HepG2 (cell line): ENCODE measurements around the gene CHST14. TPM values are rescaled to one million over a fixed set of nuclear protein-coding genes. Genes with fewer than 3 reads are reported as not detected.
A peak's percentile ranks its signal among the peaks of the same experiment; 100 is the strongest.

ENCODE experiments used
- BRD4 ChIP-seq: sonication (generic); formaldehyde crosslinking; IDR thresholded peaks from 2 replicates; pipeline ENCODE4 v1.4.0; 2020; ENCODE audit warnings: missing genetic modification reagents
- DPF2 ChIP-seq: sonication (generic); formaldehyde crosslinking; IDR thresholded peaks from 2 replicates; pipeline ENCODE4 v1.4.0; 2020; ENCODE audit warnings: mild to moderate bottlenecking, low read depth, missing genetic modification reagents, borderline replicate concordance
- DR1 ChIP-seq: sonication (generic); formaldehyde crosslinking; IDR thresholded peaks from 2 replicates; pipeline ENCODE4 v1.8.0; 2021; ENCODE audit warnings: mild to moderate bottlenecking, missing genetic modification reagents, inconsistent platforms
- ELF4 ChIP-seq: sonication (generic); formaldehyde crosslinking; IDR thresholded peaks from 2 replicates; pipeline ENCODE4 v1.5.0; 2020; ENCODE audit warnings: missing genetic modification reagents, mild to moderate bottlenecking, moderate library complexity, borderline replicate concordance
- HNRNPLL ChIP-seq: fragments of 200-400 bp; formaldehyde crosslinking; IDR thresholded peaks from 2 replicates; pipeline ENCODE4 v1.6.1; 2017; ENCODE audit warnings: mild to moderate bottlenecking, low read depth, low read length; ENCODE audit not compliant: poor library complexity, severe bottlenecking
- HOXA7 ChIP-seq: sonication (generic); formaldehyde crosslinking; IDR thresholded peaks from 2 replicates; pipeline ENCODE4 v1.8.1; 2022; ENCODE audit warnings: mild to moderate bottlenecking, missing genetic modification reagents, moderate library complexity
- KLF9 ChIP-seq: IDR thresholded peaks from 2 replicates; pipeline ENCODE4 v1.6.1; 2016; ENCODE audit warnings: low read depth
- MAFF ChIP-seq: IDR thresholded peaks from 2 replicates; pipeline ENCODE4 v1.6.1; 2011; ENCODE audit warnings: low read depth, low read length, improper control_type of control experiment
- MEIS2 ChIP-seq: sonication (generic); formaldehyde crosslinking; IDR thresholded peaks from 2 replicates; pipeline ENCODE4 v1.9.0; 2021; ENCODE audit warnings: mild to moderate bottlenecking, missing genetic modification reagents
- PAF1 ChIP-seq: IDR thresholded peaks from 2 replicates; pipeline ENCODE4 v1.6.1; 2016; ENCODE audit warnings: missing genetic modification reagents, missing compliant biosample characterization
- RAD21 ChIP-seq: fragments of 450-650 bp; formaldehyde crosslinking; IDR thresholded peaks from 2 replicates; pipeline ENCODE4 v1.5.0; 2020; ENCODE audit warnings: mild to moderate bottlenecking
- TAF1 ChIP-seq: sonication (generic); formaldehyde crosslinking; IDR thresholded peaks from 2 replicates; pipeline ENCODE4 v1.4.0; 2020; ENCODE audit warnings: missing genetic modification reagents
- THAP9 ChIP-seq: sonication (generic); formaldehyde crosslinking; IDR thresholded peaks from 2 replicates; pipeline ENCODE4; 2020; ENCODE audit warnings: missing genetic modification reagents, mild to moderate bottlenecking, borderline replicate concordance
- ZBTB38 ChIP-seq: sonication (generic); formaldehyde crosslinking; IDR thresholded peaks from 2 replicates; pipeline ENCODE4 v1.5.1; 2020; ENCODE audit warnings: mild to moderate bottlenecking, missing genetic modification reagents
- ZBTB42 ChIP-seq: sonication (generic); formaldehyde crosslinking; IDR thresholded peaks from 2 replicates; pipeline ENCODE4 v1.5.0; 2020; ENCODE audit warnings: mild to moderate bottlenecking, missing genetic modification reagents
- ZFP91 ChIP-seq: sonication (generic); formaldehyde crosslinking; IDR thresholded peaks from 2 replicates; pipeline ENCODE4 v1.9.0; 2022; ENCODE audit warnings: missing genetic modification reagents, mild to moderate bottlenecking, borderline replicate concordance
- ZNF235 ChIP-seq: sonication (generic); formaldehyde crosslinking; IDR thresholded peaks from 2 replicates; pipeline ENCODE4 v1.8.1; 2023; ENCODE audit warnings: mild to moderate bottlenecking, missing genetic modification reagents, borderline replicate concordance
- ZNF326 ChIP-seq: sonication (generic); formaldehyde crosslinking; IDR thresholded peaks from 2 replicates; pipeline ENCODE4 v1.4.0; 2020; ENCODE audit warnings: missing genetic modification reagents, borderline replicate concordance
- ZNF513 ChIP-seq: sonication (generic); formaldehyde crosslinking; conservative IDR thresholded peaks from 2 replicates; pipeline ENCODE4 v1.5.0; 2020; ENCODE audit warnings: missing genetic modification reagents
- ZNF563 ChIP-seq: sonication (generic); formaldehyde crosslinking; IDR thresholded peaks from 2 replicates; pipeline ENCODE4 v1.8.0; 2022; ENCODE audit warnings: mild to moderate bottlenecking, moderate library complexity, missing genetic modification reagents
- ZNF605 ChIP-seq: sonication (generic); formaldehyde crosslinking; IDR thresholded peaks from 2 replicates; pipeline ENCODE4 v1.8.0; 2022; ENCODE audit warnings: mild to moderate bottlenecking, missing genetic modification reagents
- ZNF766 ChIP-seq: sonication (generic); formaldehyde crosslinking; IDR thresholded peaks from 2 replicates; pipeline ENCODE4 v1.5.0; 2020; ENCODE audit warnings: missing genetic modification reagents, borderline replicate concordance
- ZSCAN5A ChIP-seq: sonication (generic); formaldehyde crosslinking; IDR thresholded peaks from 2 replicates; pipeline ENCODE4 v1.8.0; 2022; ENCODE audit warnings: mild to moderate bottlenecking, missing genetic modification reagents, borderline replicate concordance
- polyA plus RNA-seq, 8 experiments: library from polyadenylated mRNA; depleted of rRNA in 3 of 8; stranded (reverse) in 7 of 8; unstranded in 1 of 8; fragments of >200 nt; fragmentation: Illumina TruSeq in 4 of 8; extraction: Trizol in 4 of 8; gene quantifications; 2 replicates each; pipeline versions ENCODE4 v1.2.1 to v1.2.3, GENCODE V29; 2011 to 2016; ENCODE audit warnings: low read depth in 4 of 8, missing spikeins in 1 of 8, mixed read lengths in 1 of 8; ENCODE audit not compliant: insufficient read depth in 1 of 8
- total RNA-seq, 5 experiments: library from RNA; depleted of rRNA; stranded (reverse); fragments of >200 nt; fragmentation: Illumina TruSeq; extraction: Trizol; gene quantifications; 2 replicates each; pipeline ENCODE4 v1.2.3, GENCODE V29; 2016; ENCODE audit warnings: low read depth in 1 of 5

Gene CHST14
- total and polyA plus RNA-seq, 2 of the 13 experiments (the other 11 are each of a cell fraction or from before 2014, with no cell fraction given), result 8.9 to 12.4 TPM

GRCh38 chr15:40511472-40512133 is 40.8 kb downstream of the CHST14 start (continued):
- TF ChIP-seq ZSCAN5A (CRISPR knock-in tag), result no peak
- TF ChIP-seq TAF1 (CRISPR knock-in tag), result peak; percentile 29; the same call in 1 of the 2 replicates
- peak; percentile 81; the same call in 1 of the 2 replicates for TF ChIP-seq BRD4
- TF ChIP-seq ZNF235 (CRISPR knock-in tag), result peak; percentile 60; the same call in 1 of the 2 replicates
- TF ChIP-seq ZNF563 (CRISPR knock-in tag), result no peak
- no peak for TF ChIP-seq ZNF326 (CRISPR knock-in tag)
- no peak for TF ChIP-seq KLF9 (CRISPR knock-in tag)
- TF ChIP-seq PAF1 (CRISPR knock-in tag), result no peak
- peak; percentile 74; the same call in 1 of the 2 replicates for TF ChIP-seq ZNF766 (CRISPR knock-in tag)
- TF ChIP-seq MAFF, result no peak
- TF ChIP-seq HOXA7, result no peak
- TF ChIP-seq DR1, result 0 out of 2 replicates have a peak, but pooled peaks have one; percentile 27
- peak; percentile 73; the same call in 1 of the 2 replicates for TF ChIP-seq MEIS2 (CRISPR knock-in tag)
- TF ChIP-seq ELF4 (CRISPR knock-in tag), result no peak
- peak; percentile 36; the same call in 1 of the 2 replicates for TF ChIP-seq RAD21 (CRISPR knock-in tag)
- TF ChIP-seq ZNF513 (CRISPR knock-in tag), result no peak
- TF ChIP-seq HNRNPLL, result peak; percentile 97
- no peak for TF ChIP-seq ZBTB38
- TF ChIP-seq ZNF605 (CRISPR knock-in tag), result no peak
- TF ChIP-seq THAP9 (CRISPR knock-in tag), result no peak
- peak; percentile 93 for TF ChIP-seq ZFP91 (CRISPR knock-in tag)
- no peak for TF ChIP-seq ZBTB42 (CRISPR knock-in tag)
- peak; percentile 62; the same call in 1 of the 2 replicates for TF ChIP-seq DPF2 (CRISPR knock-in tag)
